Brain pericyte (primary cell): Measurements from ENCODE around the gene GPHA2.

Experiments
- DNase-seq: peaks from one replicate; pipeline ENCODE4 v3.0.0-alpha.2; 2012; ENCODE audit warnings: low read depth, low spot score

Gene GPHA2

DNA sequence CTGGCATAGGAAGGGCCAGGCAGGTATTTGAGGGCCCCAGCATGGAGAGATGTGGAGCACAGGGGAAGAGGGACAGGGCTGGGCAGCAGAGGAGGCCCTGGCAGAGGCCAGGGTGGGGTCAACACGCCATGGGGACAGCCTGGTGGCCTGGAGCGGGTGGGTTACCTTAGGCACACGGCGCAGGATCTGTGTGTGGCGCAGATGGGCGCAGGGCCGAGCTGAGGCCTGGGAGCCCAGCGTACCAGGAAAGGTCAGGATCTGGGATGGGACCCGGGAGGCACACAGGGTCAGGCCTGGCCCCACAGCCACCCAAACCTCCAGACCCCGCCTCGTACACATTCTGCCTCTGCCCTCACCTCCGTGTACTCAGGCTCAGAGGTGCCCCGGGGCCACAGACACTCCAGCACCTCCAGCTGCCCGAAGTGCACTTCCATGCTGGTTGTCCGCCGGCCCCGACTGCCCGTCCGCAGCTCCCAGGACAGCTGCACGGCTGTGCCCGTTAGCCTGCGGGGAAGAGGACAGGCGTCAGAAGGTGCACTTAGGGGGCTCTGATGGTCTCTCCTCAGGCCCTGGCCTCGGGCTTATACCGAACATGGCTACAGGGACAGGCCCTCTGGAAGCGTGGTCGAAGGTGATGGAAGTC lies 25.1 kb downstream of the GPHA2 start:
- DNase-seq, result no peak

DNA sequence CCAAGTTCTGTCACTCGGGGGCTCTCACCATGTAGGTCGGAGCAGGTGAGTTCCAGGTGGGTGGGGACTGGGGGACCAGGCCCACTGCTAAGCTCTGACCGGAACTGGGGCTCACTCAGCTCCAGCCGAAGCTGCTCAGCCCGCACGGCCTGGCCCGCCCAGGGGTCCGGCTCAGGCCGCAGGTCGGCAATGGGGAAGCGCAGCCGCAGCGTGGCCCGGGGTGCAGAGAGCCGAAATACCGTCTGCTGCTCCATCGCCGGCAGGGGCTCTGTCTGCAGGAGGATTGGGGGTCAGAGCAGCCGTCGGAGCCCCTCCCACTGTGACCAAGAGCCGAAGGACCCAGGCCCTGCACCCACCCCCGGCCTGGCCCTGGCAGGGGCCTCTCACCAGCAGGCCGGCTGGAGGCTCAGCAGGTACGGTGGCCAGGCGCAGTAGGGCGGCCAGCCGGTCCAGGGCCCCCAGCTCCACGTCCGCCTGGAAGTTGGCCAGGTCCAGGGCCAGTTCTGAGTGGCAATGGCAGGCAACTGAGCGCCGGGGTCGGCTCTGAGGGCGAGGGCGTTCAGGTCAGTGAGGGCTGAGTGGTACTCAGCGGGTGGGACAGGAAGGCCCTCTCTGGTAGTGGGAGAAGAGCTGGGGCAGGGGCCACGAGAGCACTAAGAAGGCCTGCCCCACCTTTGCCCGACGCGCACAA lies 25.9 kb downstream of the GPHA2 start:
- DNase-seq, result no peak

DNA sequence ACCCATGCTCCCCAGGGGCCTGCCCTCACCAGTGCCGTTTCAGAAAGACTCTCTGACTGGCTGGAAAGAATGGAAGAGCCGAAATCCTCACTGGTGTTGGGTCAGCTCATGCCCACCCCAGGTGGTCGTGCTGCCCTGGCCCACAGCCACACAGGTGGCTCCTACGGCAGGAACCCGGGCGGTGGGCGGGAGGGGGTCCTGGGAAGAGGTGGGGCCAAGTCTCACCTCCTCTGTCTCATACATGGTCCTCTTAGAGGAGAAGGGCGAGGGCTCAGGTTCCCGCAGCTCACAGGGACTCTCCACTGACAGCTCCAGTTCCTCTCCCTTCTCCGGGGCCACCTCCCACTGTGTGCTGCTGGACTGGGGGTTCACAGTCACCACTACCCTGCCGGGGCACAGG lies 26.9 kb downstream of the GPHA2 start:
- no peak for DNase-seq

DNA sequence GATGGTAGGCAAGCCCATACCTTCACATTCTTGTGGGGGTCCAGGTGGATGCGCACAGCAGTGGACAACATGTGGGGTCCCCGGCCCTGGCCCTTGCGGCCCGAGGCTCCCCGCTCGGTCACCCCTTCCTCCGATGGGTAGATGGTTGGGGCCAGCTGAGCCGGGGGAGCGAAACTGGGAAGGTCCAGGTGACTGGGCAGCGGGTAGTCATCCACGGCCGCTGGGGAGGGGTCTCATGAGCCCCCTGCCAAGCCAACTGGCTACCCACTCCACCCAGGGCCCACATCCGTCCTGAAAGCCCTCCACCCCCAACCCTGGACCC lies 29.4 kb downstream of the GPHA2 start:
- no peak for DNase-seq

DNA sequence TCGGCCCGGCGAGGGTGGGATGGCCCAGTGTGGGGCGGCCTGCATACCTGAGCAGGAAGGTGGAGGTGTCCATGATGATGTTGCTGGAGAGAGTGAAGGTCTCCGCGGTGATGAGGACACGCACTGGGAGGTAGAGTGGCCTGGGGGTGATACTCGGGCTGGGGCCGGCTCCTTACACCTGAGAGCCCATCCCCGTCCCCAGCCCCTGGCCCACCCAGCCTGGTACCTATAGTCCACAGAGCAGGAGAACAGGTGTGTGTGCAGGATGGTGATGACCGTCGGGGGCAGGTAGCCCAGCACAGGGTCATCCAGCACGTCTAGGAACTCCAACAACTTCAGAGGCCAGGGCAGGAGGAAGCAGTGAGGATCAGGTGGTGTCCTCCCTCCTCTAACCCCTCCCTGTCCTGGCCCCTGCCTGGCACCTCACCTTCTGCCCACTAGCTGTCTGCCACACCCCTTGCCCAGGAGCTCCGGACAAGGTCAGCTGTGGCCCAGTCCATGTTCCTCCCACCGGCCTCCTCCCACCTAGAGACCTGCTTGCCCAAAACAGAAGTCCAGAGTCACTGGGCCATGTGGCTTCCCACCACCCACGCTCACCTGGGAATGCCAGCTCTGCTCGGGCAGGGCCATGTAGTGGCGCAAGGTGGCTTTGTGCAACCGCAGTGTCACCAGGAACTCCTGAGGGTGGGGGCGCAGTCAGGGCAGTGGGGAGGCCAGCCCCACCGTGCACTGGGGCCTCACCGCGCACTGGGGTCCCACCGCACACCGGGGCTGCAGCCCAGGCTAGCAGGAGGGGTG lies 30.0 kb downstream of the GPHA2 start:
- no peak for DNase-seq

DNA sequence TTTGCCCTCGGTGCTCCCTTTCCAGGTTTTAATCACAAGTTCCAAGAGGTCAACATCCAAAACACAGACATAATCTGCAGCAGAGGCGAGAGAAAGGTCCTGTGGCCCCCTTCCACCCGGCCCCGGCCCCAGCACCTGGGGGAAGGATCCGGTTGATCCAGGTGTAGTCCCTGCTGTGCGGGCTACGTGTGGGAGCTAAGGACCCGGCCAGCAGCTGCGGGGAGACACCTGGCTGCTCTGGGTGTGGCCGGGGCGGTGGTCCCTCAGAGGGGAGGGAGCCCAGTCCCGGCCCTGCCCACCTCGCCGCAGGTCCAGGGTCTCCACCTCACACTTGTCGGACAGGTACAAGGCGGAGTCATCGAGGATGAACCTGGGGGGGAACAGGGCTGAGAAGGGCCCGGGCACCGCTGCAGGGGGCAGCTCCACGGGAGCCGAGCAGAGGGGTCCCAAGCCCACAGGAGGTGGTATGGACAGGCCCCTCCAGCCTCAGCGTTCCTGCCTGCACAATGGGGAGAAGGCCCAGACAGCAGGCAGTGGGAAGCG lies 32.3 kb downstream of the GPHA2 start:
- DNase-seq, result no peak

DNA sequence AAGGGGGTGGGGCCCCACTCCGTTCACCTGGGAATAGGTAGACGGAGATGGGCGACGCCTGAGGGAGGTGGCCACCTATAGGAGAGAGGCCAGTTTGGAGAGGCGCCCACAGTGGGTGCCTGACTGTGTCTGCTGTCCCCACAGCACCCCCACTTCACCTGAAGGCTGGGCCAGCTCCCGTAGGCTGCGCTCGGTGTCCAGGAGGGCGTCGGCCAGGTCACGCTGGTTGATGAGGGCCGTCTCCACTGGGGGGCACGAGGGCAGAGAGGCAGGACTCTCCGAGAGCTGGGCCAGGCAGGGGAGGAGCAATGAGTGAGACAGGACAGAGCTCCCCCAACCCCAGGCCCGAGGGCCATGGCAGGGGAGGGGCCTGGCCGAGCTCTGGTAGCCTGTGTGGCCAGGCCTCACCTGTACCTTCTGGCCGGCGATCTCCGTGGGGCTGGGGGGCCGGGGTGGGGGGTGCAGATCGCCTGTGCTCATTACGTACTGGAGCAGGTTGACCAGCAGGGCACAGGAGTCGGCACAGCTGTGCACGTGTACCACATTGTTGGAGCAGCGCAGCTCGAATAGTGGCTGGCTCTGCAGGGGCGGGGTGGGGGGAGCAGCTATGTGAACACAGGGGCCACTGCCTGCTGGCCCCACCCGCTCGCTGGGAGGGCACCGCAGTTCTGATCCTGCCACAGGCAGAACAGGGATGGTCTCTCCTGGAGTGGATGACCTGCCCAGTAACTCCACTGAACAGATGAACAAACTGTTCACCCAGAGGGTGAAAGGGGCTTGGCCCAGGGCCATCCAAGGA lies 33.4 kb downstream of the GPHA2 start:
- no peak for DNase-seq

DNA sequence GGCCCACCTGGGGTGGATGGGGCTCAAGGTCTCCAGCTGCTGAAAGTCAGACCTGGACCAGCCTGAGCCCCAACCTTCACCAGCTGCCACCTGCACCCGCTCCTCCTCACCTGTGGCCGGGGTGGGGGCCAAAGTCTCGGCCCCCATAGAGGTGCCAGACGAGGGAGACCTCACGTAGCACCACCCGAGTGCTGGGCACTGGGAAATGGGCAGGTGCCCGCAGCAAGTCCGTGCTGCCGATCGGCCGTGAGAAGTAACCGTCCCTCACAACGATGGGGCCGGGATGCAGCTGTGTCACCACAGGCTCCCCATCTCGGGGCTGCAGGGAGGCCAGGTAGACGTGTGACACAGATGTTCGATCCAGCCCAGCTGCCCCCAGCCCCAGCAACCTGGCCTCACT lies 34.9 kb downstream of the GPHA2 start:
- DNase-seq, result no peak

DNA sequence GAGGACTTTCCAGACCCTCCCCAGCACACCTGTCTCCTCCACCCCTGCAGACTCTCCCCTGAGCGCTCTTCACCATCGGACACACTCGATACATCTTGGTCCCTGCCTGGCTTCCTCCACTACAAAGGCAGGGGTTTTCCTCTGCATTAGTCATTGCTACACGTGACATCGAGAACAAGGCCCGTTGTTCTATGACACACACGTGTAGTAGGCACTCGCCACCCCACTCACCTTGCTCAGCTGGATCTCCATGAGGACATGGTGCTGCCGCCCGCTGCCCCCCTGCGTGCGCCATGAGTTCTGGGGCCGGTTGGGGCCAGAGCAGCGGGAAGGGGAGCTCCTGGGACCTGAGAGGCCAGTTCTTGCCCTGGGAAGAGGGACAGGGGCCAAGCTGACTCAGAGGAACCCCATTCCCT lies 35.4 kb downstream of the GPHA2 start:
- no peak for DNase-seq

DNA sequence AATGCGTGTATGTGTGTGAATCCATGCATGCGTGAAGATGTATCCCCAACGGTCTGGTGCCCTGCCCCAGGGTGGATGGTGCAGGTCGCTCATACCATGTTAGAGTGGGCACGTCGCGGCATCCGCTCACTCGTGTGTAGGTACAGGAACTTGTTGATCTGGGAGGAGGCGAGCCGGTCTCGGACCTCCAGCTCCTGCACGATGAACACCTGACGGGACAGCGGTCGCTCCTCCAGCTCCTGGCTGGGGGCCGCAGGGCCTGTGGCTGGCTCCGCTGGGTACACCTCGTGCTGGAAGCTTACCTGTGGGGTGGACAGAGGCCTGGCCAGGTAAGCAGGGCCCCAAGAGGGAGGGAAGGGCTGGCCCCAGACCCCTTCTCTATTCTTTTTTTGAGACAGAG lies 37.2 kb downstream of the GPHA2 start:
- DNase-seq, result no peak

DNA sequence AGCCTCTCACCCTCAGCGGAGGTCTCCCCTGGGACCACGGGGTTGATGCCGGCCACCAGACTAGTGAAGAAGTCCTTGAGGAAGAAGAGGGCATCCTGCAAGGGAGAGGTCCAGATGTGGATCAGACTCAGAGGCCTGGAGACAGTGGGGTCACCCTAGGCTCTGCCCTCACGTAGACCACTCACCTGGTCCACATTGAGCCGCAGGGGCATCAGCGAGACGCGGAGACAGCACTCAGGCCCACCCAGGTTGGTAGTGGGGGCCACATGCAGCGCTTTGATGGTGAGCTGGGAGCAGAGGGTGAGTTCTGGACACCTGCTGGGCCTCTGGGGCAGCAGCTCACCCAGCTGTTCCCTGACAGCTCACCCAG lies 37.6 kb downstream of the GPHA2 start:
- DNase-seq, result no peak

DNA sequence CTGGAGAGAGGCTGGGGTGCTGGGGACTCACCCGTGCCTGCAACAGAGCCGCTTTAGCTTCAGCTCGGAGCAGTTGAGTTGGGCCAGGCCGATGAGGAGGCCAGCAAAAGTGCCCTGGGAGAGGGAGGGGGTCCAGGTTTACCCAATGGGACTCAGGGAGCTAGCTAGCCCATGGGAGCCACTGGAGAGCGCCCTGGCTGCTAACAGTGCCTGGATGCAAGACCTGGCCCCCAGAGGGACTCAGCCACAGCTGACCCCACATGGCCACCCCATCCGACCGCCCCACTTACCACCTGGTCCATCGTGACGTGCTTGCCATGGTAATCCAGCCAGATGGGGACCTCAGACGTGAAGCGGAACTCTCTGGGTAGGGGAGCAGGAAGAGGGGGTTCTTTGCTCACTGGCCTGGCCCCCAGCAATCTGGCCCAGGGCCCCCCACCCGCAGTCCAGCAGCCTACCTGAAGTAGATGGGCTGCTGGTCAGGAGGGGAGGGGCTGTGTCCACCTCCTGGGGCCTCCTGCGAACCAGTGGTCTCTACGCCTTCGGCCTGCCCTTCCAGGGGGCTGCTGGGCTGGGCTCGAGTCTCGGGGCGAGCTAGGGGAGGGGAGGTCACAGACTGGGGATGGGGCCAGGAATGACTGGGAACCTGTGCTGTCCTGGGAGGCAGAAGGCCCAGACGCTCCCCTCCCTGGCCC lies 38.2 kb downstream of the GPHA2 start:
- DNase-seq, result no peak

DNA sequence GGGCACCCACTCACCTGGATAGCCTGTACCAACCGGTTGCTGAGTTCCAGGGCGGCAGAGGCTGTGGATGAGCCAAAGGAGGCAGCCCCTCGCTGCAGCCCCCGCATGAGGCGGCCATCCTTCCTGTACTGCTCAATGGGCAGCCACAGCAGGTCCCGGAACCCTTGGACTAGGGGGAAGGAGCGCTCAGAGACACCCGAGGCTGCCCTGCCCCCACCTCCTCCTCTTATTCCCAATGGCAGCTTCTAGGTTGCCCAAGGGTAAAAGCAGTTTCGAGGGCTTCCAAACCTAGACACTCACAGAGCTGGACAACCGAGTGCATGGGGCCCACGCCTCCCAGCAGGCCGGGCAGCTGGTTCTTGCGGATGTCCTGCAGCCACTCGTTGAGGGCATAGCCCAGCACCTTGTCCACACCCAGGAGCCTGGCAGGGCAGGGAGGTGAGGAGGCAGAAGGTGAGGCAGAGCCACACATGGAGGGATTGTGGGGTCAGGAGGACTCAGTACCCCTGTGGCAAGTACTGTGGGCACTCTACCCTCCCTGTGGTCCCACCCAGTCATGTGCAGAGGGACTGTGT lies 39.2 kb downstream of the GPHA2 start:
- no peak for DNase-seq

DNA sequence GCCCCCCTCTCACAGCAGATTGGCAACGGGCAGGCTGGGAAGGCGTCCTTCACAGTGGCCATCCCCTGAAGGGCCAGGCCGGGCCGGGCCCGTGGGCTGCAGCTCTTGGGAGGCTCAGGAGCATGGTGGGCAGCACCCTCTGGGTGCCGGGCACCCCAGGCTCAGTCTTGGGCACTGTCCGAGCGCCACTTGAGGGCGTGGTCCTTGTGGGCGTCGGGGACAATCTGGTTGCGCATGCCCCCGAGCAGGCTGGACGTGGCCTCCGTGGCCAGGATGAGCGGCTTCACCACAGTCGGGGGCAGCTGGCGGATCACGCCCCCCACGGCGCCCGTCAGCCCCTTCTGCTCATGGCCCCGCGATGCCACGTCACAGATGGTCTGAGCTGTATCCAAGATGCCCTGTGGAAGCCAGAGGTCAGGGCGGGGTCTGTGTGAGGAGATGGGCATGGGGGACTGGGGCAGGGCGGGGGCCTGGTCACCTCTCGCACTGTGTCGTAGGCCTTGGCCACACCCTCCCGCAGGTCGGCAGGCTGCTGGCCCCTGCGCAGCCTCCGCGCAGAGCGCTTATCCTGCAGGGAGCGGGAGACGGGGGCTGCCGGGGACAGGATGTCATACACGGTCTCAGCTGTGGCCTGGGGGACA lies 40.8 kb downstream of the GPHA2 start:
- DNase-seq, result no peak

DNA sequence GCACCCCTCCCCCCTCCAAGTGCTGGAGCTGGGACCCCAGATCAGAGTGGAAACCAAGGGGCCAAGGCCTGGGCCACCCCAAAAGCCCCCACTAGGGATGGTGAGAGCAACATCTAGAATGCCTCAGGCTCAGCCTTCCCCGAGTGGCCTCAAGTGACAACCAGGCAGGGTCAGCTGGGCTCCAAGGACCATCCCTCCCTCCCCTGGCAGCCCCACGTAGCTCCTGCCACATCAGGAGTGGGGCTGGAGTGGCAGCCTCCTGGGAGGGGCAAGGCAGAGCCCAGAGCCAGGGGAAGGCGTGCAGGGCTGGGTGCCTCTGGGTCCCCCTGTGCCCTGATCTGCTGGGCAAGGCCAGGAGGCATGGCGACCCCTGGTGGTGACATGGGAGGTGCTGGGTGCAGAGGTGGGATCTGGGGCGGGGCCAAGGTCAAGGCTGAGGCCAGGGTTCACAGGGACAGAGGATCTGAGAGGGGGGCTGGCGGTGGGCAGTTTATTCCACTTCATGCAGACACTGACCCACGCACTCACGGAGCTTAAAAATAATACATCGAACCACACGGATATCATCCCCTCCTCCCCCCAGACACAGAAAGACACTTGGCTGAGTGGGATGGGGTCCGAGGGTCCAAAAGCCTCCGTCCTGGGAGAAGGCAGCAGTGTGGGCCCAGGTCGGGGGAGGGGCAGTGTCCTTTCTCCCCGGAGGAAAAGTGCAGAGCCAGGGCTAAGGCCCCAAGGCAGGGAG lies 41.5 kb downstream of the GPHA2 start:
- DNase-seq, result no peak

DNA sequence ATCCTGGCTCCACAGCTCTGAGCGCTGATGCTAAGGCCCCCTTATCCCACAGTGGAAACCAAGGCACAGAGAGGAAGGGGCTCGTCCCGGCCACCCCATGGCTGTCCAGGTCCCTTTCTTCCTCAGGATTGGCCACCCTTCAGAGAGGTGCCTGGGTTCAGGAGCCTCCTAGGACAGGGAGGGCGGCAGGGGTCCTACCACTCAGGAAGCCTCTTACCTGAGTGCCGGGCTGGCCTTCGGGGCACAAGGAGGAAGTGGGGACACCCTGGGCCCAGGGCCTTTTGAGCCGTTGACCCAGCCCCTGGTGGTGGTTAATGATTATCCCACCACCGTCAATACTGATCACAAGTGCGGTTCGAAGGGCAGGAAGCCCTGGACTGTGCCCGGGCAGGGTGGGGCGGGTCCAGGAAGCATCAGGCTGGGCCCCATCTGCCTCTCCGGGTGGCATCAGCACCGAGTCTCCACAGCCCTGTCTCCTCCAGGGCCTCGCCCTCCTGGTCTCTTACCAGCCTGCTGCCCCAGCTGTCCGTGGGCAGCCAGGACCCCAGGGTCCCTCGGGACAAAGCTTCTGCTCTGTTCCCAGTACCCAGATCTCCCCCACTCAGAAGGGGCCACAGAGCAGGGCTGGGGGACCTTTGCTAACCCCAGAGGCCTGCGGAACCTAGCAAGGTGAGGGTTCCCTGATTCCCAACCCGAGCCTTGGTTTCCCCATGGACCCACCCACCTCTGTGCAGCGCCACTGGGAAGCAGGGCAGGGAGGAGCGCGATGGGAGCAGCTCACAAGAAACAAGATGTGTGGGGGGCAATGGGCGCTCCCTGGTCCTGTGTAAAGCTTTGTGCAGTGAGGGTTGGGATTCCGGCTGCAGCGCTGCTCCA lies 42.3 kb downstream of the GPHA2 start:
- no peak for DNase-seq

DNA sequence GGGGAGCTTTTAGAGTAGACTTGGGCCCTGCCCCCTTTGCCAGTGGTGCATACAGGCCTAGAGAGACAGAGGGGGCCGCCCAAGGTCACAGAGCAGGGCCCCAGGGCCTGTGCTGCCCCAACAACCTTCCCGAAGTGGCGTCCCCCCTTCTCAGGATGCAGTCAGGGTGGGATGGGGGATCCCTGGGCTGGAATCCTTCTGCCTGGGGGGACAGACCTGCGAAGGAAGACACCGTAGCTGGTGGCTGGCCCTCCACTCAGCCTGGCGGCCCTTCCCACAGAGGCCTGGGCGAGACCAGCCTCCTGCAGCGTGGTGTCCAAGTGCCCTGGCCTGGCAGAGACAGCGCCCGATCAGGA lies 42.9 kb downstream of the GPHA2 start:
- DNase-seq, result no peak

DNA sequence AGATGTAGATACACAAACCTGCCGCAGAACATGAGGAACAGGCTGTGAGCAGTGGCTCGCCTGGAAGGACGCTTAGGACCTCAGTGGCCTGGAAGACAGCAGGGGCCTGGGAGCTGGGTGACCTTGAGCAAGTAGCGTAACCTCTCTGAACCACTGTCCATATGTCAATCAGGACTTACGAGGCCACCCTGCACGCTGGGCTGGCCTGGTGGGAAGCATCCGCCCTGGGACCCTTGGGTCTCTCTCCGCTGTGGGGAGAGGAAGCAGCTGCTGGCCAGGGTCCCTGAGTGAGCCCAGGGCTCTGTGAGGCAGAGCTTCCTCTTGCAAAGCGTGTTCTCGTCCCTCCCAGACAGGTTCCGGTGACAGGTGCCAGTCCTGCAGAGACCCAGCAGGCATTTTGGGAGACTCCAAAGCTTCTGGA lies 43.3 kb downstream of the GPHA2 start:
- no peak for DNase-seq

DNA sequence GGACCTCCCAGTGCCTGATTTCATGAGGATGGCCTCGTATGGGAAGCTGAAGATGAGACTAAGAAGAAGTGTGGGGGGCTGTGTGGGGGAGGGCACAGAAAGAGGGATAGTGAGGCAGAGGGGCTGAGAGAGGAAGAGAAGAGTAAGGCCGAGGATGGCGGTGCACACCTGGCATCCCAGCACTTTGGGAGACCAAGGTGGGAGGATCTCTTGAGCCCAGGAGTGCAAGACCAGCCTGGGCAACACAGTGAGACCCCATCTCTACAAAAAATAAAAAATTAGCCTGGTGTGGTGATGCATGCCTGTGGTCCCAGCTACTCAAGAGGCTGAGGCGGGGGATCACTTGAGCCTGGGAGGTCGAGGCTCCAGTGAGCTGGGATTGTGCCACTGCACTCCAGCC lies 43.8 kb downstream of the GPHA2 start:
- no peak for DNase-seq
